ENCODE measurements around the gene SLC46A3. TPM values are rescaled to one million over a fixed set of nuclear protein-coding genes. Genes with fewer than 3 reads are reported as not detected.
"Not testable (repeated sequence)": the region's sequence is repeated elsewhere in the genome, so short reads cannot be mapped to it uniquely, and the experiment has no call there.

SLC46A3 gene
- total RNA-seq, 2 experiments from 2014 or later: 4.3 to 10.2 TPM

DNA sequence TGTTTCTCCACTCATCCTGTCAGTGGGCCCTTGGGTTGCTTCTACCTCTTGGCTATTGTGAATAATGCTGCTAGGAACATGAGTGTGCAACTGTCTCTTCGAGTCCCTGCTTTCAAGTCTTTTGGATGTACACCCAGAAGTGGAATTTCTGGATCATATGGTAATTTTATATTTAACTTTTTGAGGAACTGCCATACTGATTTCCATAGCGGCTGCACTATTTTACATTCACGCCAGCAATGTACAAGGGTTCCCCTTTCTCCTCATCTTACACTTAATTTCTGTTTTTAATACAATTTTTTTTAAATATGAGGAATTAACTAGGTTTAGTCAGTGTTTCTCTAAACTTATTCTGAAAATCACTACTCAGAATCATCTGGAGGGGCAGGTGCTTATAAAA is 24.2 kb upstream of the SLC46A3 start:
- H3K4me3 ChIP-seq (ENCODE audit: low read depth, low read length, poor library complexity, severe bottlenecking): no peak overlapping the region
- no peaks in the 10 kb centered on the region for H3K79me2 ChIP-seq (ENCODE audit: insufficient read depth, low read depth, low read length)
- no peaks in the 10 kb centered on the region for H3K9me2 ChIP-seq (ENCODE audit: insufficient read depth, low read length)
- H2AFZ ChIP-seq (ENCODE audit: low read length): no peak overlapping the region
- POLR2A ChIA-PET: no interaction called here
- TF ChIP-seq, protein P1, sequence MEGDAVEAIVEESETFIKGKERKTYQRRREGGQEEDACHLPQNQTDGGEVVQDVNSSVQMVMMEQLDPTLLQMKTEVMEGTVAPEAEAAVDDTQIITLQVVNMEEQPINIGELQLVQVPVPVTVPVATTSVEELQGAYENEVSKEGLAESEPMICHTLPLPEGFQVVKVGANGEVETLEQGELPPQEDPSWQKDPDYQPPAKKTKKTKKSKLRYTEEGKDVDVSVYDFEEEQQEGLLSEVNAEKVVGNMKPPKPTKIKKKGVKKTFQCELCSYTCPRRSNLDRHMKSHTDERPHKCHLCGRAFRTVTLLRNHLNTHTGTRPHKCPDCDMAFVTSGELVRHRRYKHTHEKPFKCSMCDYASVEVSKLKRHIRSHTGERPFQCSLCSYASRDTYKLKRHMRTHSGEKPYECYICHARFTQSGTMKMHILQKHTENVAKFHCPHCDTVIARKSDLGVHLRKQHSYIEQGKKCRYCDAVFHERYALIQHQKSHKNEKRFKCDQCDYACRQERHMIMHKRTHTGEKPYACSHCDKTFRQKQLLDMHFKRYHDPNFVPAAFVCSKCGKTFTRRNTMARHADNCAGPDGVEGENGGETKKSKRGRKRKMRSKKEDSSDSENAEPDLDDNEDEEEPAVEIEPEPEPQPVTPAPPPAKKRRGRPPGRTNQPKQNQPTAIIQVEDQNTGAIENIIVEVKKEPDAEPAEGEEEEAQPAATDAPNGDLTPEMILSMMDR (conservative IDR thresholded peaks at IDR 0.05; ENCODE audit: low read length): no peak
- H3K36me3 ChIP-seq (ENCODE audit: insufficient read depth, low read length): no peaks in the 10 kb centered on the region
- H3K4me1 ChIP-seq (ENCODE audit: insufficient read depth, low read length, poor library complexity, severe bottlenecking): no peaks in the 10 kb centered on the region
- no peak for DNase-seq (ENCODE audit: low spot score)
- no peaks in the 10 kb centered on the region for H4K20me1 ChIP-seq (ENCODE audit: insufficient read depth, low read length)
- BruUV-seq (replicated peaks): no TSS peak
- H3K27ac ChIP-seq (ENCODE audit: low read depth, low read length, poor library complexity, severe bottlenecking): no peak overlapping the region
- no peaks in the 10 kb centered on the region for H3K9me3 ChIP-seq (ENCODE audit: low read length)
- CTCF ChIA-PET (ENCODE audit: unreplicated experiment): no interaction called here
- intact Hi-C loops (cut with micrococcal nuclease; ENCODE audit: unreplicated experiment): no loop called here
- H3K4me2 ChIP-seq (ENCODE audit: low read length): no peak overlapping the region

DNA sequence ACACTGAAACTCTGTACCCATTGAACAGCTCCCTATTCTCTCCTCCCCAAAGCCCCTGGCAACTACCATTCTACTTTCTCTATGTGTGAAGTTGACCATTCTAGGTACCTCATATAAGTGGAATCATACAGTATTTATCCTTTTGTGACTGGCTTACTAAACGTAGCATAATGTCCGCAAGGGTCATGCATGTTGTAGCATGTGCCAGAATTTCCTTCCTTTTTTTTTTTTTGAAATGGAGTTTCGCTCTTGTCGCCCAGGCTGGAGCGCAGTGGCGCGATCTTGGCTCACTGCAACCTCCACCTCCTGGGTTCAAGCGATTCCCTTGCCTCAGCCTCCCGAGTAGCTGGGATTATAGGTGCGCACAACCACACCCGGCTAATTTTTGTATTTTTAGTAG is 23.7 kb upstream of the SLC46A3 start:
- H3K9me2 ChIP-seq (ENCODE audit: insufficient read depth, low read length); H2AFZ ChIP-seq (ENCODE audit: low read length); H4K20me1 ChIP-seq (ENCODE audit: insufficient read depth, low read length); POLR2A ChIA-PET; H3K9me3 ChIP-seq (ENCODE audit: low read length); BruUV-seq (replicated peaks); H3K36me3 ChIP-seq (ENCODE audit: insufficient read depth, low read length); H3K79me2 ChIP-seq (ENCODE audit: insufficient read depth, low read depth, low read length); CTCF ChIA-PET (ENCODE audit: unreplicated experiment); H3K4me1 ChIP-seq (ENCODE audit: insufficient read depth, low read length, poor library complexity, severe bottlenecking); DNase-seq (ENCODE audit: low spot score); intact Hi-C loops (cut with micrococcal nuclease; ENCODE audit: unreplicated experiment); H3K4me2 ChIP-seq (ENCODE audit: low read length); H3K4me3 ChIP-seq (ENCODE audit: low read depth, low read length, poor library complexity, severe bottlenecking); H3K27ac ChIP-seq (ENCODE audit: low read depth, low read length, poor library complexity, severe bottlenecking): not testable (repeated sequence)

DNA sequence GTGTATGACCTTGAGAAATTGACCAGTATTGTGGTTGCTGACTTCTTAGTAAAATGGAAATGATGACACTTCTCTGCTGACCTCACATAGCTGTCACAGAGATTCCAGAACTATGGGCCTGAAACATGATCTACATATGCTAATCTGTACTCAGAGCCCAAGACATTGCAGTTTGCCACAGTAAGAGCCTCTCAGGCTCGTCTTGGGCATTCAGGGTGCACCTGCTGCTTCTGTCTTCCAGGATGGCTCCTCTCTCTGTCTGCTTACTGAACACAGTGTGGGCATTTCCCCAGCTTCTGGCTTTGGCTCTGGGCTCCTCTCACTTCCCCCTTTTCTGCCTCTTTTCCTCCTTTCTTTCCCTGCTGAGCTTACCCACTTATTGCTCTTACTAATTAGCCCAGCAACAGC is 22.3 kb upstream of the SLC46A3 start:
- intact Hi-C loops (cut with micrococcal nuclease; ENCODE audit: unreplicated experiment): no loop called here
- BruUV-seq (replicated peaks): no TSS peak
- Histone ChIP-seq H3K4me3 (ENCODE audit: low read depth, low read length, poor library complexity, severe bottlenecking) (no peak overlapping the region), H3K4me1 (ENCODE audit: insufficient read depth, low read length, poor library complexity, severe bottlenecking) (no peaks in the 10 kb centered on the region), H3K79me2 (ENCODE audit: insufficient read depth, low read depth, low read length) (no peaks in the 10 kb centered on the region), H3K9me3 (ENCODE audit: low read length) (no peaks in the 10 kb centered on the region), H3K4me2 (ENCODE audit: low read length) (no peak overlapping the region), H3K36me3 (ENCODE audit: insufficient read depth, low read length) (no peaks in the 10 kb centered on the region), H2AFZ (ENCODE audit: low read length) (no peak overlapping the region), H4K20me1 (ENCODE audit: insufficient read depth, low read length) (no peaks in the 10 kb centered on the region), H3K27ac (ENCODE audit: low read depth, low read length, poor library complexity, severe bottlenecking) (no peak overlapping the region), H3K9me2 (ENCODE audit: insufficient read depth, low read length) (no peaks in the 10 kb centered on the region)
- POLR2A ChIA-PET: no interaction called here
- CTCF ChIA-PET (ENCODE audit: unreplicated experiment): no interaction called here
- no peak for DNase-seq (ENCODE audit: low spot score)
- no peak for TF ChIP-seq EZH2phosphoT487 (IDR thresholded peaks at IDR 0.05; ENCODE audit: borderline replicate concordance, low read depth, low read length)
- TF ChIP-seq, protein P1 (conservative IDR thresholded peaks at IDR 0.05; ENCODE audit: low read length): no peak
